Caco-2 (cell line): ENCODE data around the gene ZCCHC7. TPM values are rescaled to one million over a fixed set of nuclear protein-coding genes. Genes with fewer than 3 reads are reported as not detected.
A peak's percentile ranks its signal among the peaks of the same experiment; 100 is the strongest.

Experiments
- BruUV-seq: library from RNA; stranded (reverse); fragments of 400-500 nt; replicated peaks from 2 replicates; lab custom pipeline; 2021; lab: Mats Ljungman, UMichigan
- CTCF ChIA-PET: fragments of 300-600 bp; sonication (Branson Sonifier 250); formaldehyde crosslinking; loops from one replicate; lab custom pipeline; 2022; ENCODE audit warnings: antibody characterized with exemption; lab: Charles Lee
- POLR2A ChIA-PET: fragments of 300-600 bp; sonication (Branson Sonifier 250); formaldehyde crosslinking; loops from one replicate; lab custom pipeline; 2022; ENCODE audit warnings: antibody characterized with exemption; lab: Charles Lee
- DNase-seq, 2 experiments: peaks; one replicate each; pipeline versions ENCODE4 v3.0.0 to v3.0.0-alpha.2; 2020 to 2022
- H3K27me3 ChIP-seq: replicated peaks from 2 replicates; pipeline ENCODE4 v1.6.0; 2011; ENCODE audit warnings: low read length; ENCODE audit not compliant: control insufficient read depth, insufficient read depth
- H3K36me3 ChIP-seq: 2 replicates; pipeline ENCODE4 v1.5.1; 2011; ENCODE audit warnings: low read length; ENCODE audit not compliant: control insufficient read depth, insufficient read depth
- H3K4me1 ChIP-seq: fragments of 250-450 bp; sonication (Bioruptor Pico); 2 replicates; pipeline ENCODE4 v1.5.1; 2020; ENCODE audit warnings: mild to moderate bottlenecking
- H3K4me3 ChIP-seq: 2 replicates; pipeline ENCODE4 v1.5.1; 2011; ENCODE audit warnings: low read depth, mild to moderate bottlenecking, control low read depth, low read length
- H3K9me3 ChIP-seq: fragments of 250-450 bp; sonication (Bioruptor Pico); 2 replicates; pipeline ENCODE4 v1.5.1; 2020; ENCODE audit warnings: mild to moderate bottlenecking, moderate library complexity
- H3K27ac Mint-ChIP-seq: one replicate; pipeline ENCODE4 v1.8.0; 2022; ENCODE audit warnings: mixed read lengths; ENCODE audit not compliant: unreplicated experiment
- H3K27me3 Mint-ChIP-seq: one replicate; pipeline ENCODE4 v1.8.0; 2022; ENCODE audit warnings: mixed read lengths; ENCODE audit not compliant: insufficient read depth, unreplicated experiment
- H3K36me3 Mint-ChIP-seq: one replicate; pipeline ENCODE4 v1.8.0; 2022; ENCODE audit warnings: mild to moderate bottlenecking, mixed read lengths; ENCODE audit not compliant: insufficient read depth, unreplicated experiment
- H3K4me1 Mint-ChIP-seq: one replicate; pipeline ENCODE4 v1.8.0; 2022; ENCODE audit warnings: low read depth, mixed read lengths; ENCODE audit not compliant: unreplicated experiment
- H3K4me3 Mint-ChIP-seq: one replicate; pipeline ENCODE4 v1.8.0; 2022; ENCODE audit warnings: mild to moderate bottlenecking, moderate library complexity, mixed read lengths; ENCODE audit not compliant: unreplicated experiment
- H3K9me3 Mint-ChIP-seq: one replicate; pipeline ENCODE4 v1.8.0; 2022; ENCODE audit warnings: mixed read lengths; ENCODE audit not compliant: unreplicated experiment
- CTCF ChIP-seq, 2 experiments: fragments of 200-600 bp in 1 of 2; IDR thresholded peaks; 1 replicate in 1 of 2; 2 replicates in 1 of 2; pipeline versions ENCODE4 v1.5.1 to v1.8.0; 2011 to 2022; ENCODE audit warnings: antibody characterized with exemption in 1 of 2, control low read depth in 1 of 2, inconsistent platforms in 1 of 2, low read depth in 1 of 2, low read length in 1 of 2, mild to moderate bottlenecking in 1 of 2, moderate library complexity in 1 of 2; ENCODE audit not compliant: insufficient read depth in 1 of 2, severe bottlenecking in 1 of 2, unreplicated experiment in 1 of 2
- intact Hi-C: fragments of 100-400 bp; cut with micrococcal nuclease; formaldehyde crosslinking; loops from one replicate; pipeline ENCODE4 v1.10.0; 2022; ENCODE audit not compliant: unreplicated experiment
- total RNA-seq: library from RNA; stranded (reverse); gene quantifications from 2 replicates; pipeline ENCODE4 v1.2.3, GENCODE V29; 2022

The ZCCHC7 gene
- total RNA-seq, 1 experiment from 2014 or later = 22.0 TPM

GRCh38 chr9:37206121-37206620 lies 85.8 kb downstream of the ZCCHC7 start:
- peaks cover 10% of the 10 kb centered on the region for H3K36me3 Mint-ChIP-seq
- H3K4me3 Mint-ChIP-seq = no peak overlapping the region
- H3K4me1 ChIP-seq = no peaks in the 10 kb centered on the region
- no peak overlapping the region for H3K27ac Mint-ChIP-seq
- H3K4me3 ChIP-seq = no peak overlapping the region
- no peaks in the 10 kb centered on the region for H3K36me3 ChIP-seq
- ChIA-PET POLR2A (no interaction called here), CTCF (no interaction called here)
- intact Hi-C loops = no loop called here
- no peak for DNase-seq
- H3K9me3 ChIP-seq = no peaks in the 10 kb centered on the region
- no peaks in the 10 kb centered on the region for H3K27me3 ChIP-seq
- H3K4me1 Mint-ChIP-seq = no peaks in the 10 kb centered on the region
- no TSS peak for BruUV-seq
- no peaks in the 10 kb centered on the region for H3K9me3 Mint-ChIP-seq
- H3K27me3 Mint-ChIP-seq = no peaks in the 10 kb centered on the region
- TF ChIP-seq CTCF (IDR thresholded peaks at IDR 0.05; ENCODE audit: insufficient read depth in 1 of 2, low read depth in 1 of 2, low read length in 1 of 2, severe bottlenecking in 1 of 2, unreplicated experiment in 1 of 2) = no peak

GRCh38 chr9:37209431-37210386 lies 89.3 kb downstream of the ZCCHC7 start:
- Mint-ChIP-seq H3K36me3 (peaks cover 10% of the 10 kb centered on the region), H3K27ac (no peak overlapping the region), H3K27me3 (no peaks in the 10 kb centered on the region), H3K9me3 (no peaks in the 10 kb centered on the region), H3K4me3 (no peak overlapping the region), H3K4me1 (no peaks in the 10 kb centered on the region)
- intact Hi-C loops = no loop called here
- Histone ChIP-seq H3K27me3 (no peaks in the 10 kb centered on the region), H3K9me3 (no peaks in the 10 kb centered on the region), H3K4me1 (no peaks in the 10 kb centered on the region), H3K36me3 (no peaks in the 10 kb centered on the region), H3K4me3 (no peak overlapping the region)
- no peak for DNase-seq
- peak in 1 of 2 experiments; percentile 40 for TF ChIP-seq CTCF (IDR thresholded peaks at IDR 0.05; ENCODE audit: insufficient read depth in 1 of 2, low read depth in 1 of 2, low read length in 1 of 2, severe bottlenecking in 1 of 2, unreplicated experiment in 1 of 2)
- ChIA-PET CTCF (no interaction called here), POLR2A (no interaction called here)
- no TSS peak for BruUV-seq

GRCh38 chr9:37210737-37211523 lies 90.6 kb downstream of the ZCCHC7 start:
- no peaks in the 10 kb centered on the region for H3K36me3 ChIP-seq
- Mint-ChIP-seq H3K4me1 (no peaks in the 10 kb centered on the region), H3K4me3 (no peak overlapping the region), H3K27me3 (no peaks in the 10 kb centered on the region), H3K27ac (no peak overlapping the region), H3K36me3 (peaks cover 10% of the 10 kb centered on the region), H3K9me3 (no peaks in the 10 kb centered on the region)
- no peak overlapping the region for H3K4me3 ChIP-seq
- TF ChIP-seq CTCF (IDR thresholded peaks at IDR 0.05; ENCODE audit: insufficient read depth in 1 of 2, low read depth in 1 of 2, low read length in 1 of 2, severe bottlenecking in 1 of 2, unreplicated experiment in 1 of 2) = no peak
- no peaks in the 10 kb centered on the region for H3K9me3 ChIP-seq
- no peak for DNase-seq
- intact Hi-C loops = no loop called here
- H3K4me1 ChIP-seq = no peaks in the 10 kb centered on the region
- ChIA-PET POLR2A (no interaction called here), CTCF (no interaction called here)
- no TSS peak for BruUV-seq
- H3K27me3 ChIP-seq = no peaks in the 10 kb centered on the region
